MM.1S (cell line): ENCODE data around the gene ANTXRL.
"Not testable (repeated sequence)": the region's sequence is repeated elsewhere in the genome, so short reads cannot be mapped to it uniquely, and the experiment has no call there.

Experiments
- DNase-seq: peaks from one replicate; pipeline ENCODE4 v3.0.0-alpha.2; 2015
- H2AFZ ChIP-seq: fragments of 300-600 bp; sonication (generic); 2 replicates; pipeline ENCODE4 v1.6.0; 2016; ENCODE audit warnings: antibody characterized with exemption, low read length
- H3F3A ChIP-seq: fragments of 300-600 bp; sonication (generic); 2 replicates; pipeline ENCODE4 v1.6.1; 2016; ENCODE audit warnings: mild to moderate bottlenecking, antibody characterized with exemption, low read length, moderate library complexity, mixed read lengths; ENCODE audit not compliant: insufficient read depth
- H3K27ac ChIP-seq: fragments of 300-600 bp; sonication (generic); 2 replicates; pipeline ENCODE4 v1.5.1; 2016; ENCODE audit warnings: mild to moderate bottlenecking, low read length
- H3K27me3 ChIP-seq: fragments of 300-600 bp; sonication (generic); replicated peaks from 2 replicates; pipeline ENCODE4 v1.6.0; 2016; ENCODE audit warnings: low read length; ENCODE audit not compliant: insufficient read depth
- H3K36me3 ChIP-seq: fragments of 300-600 bp; sonication (generic); replicated peaks from 2 replicates; pipeline ENCODE4 v1.6.1; 2016; ENCODE audit warnings: mild to moderate bottlenecking, low read length, mixed read lengths; ENCODE audit not compliant: insufficient read depth
- H3K4me1 ChIP-seq: fragments of 300-600 bp; sonication (generic); 2 replicates; pipeline ENCODE4 v1.6.1; 2016; ENCODE audit warnings: low read length, mixed read lengths
- H3K4me2 ChIP-seq: fragments of 300-600 bp; sonication (generic); 2 replicates; pipeline ENCODE4 v1.6.0; 2016; ENCODE audit warnings: low read depth, low read length
- H3K4me3 ChIP-seq: fragments of 300-600 bp; sonication (generic); 2 replicates; pipeline ENCODE4 v1.5.1; 2016; ENCODE audit warnings: low read length, mixed read lengths
- H3K79me2 ChIP-seq: fragments of 300-600 bp; sonication (generic); 2 replicates; pipeline ENCODE4 v1.6.1; 2016; ENCODE audit warnings: mixed run types, low read length, mixed read lengths
- H3K9ac ChIP-seq: fragments of 300-600 bp; sonication (generic); 2 replicates; pipeline ENCODE4 v1.6.1; 2016; ENCODE audit warnings: low read length, mixed read lengths
- H3K9me2 ChIP-seq: fragments of 300-600 bp; sonication (generic); replicated peaks from 2 replicates; pipeline ENCODE4 v1.6.1; 2016; ENCODE audit warnings: mild to moderate bottlenecking, low read length, mixed read lengths; ENCODE audit not compliant: insufficient read depth
- H3K9me3 ChIP-seq: fragments of 300-600 bp; sonication (generic); replicated peaks from 2 replicates; pipeline ENCODE4 v1.6.1; 2016; ENCODE audit warnings: mild to moderate bottlenecking, low read length, mixed read lengths; ENCODE audit not compliant: insufficient read depth
- H4K20me1 ChIP-seq: fragments of 300-600 bp; sonication (generic); 2 replicates; pipeline ENCODE4 v1.6.1; 2016; ENCODE audit warnings: mild to moderate bottlenecking, low read length, moderate library complexity, mixed read lengths; ENCODE audit not compliant: insufficient read depth
- EZH2 ChIP-seq: fragments of 300-600 bp; sonication (generic); optimal IDR thresholded peaks from 2 replicates; pipeline ENCODE3; 2017; ENCODE audit warnings: low read depth, mild to moderate bottlenecking, antibody characterized with exemption, low read length, mixed read lengths
- EZH2phosphoT487 ChIP-seq: fragments of 300-600 bp; sonication (generic); IDR thresholded peaks from 2 replicates; pipeline ENCODE4 v1.6.1; 2018; ENCODE audit warnings: antibody characterized with exemption, low read length
- TF ChIP-seq, protein P1 (sequence below): fragments of 300-600 bp; sonication (generic); IDR thresholded peaks from 2 replicates; pipeline ENCODE4 v1.5.1; 2016; ENCODE audit warnings: antibody characterized with exemption, low read length, mixed read lengths

The ANTXRL gene

DNA sequence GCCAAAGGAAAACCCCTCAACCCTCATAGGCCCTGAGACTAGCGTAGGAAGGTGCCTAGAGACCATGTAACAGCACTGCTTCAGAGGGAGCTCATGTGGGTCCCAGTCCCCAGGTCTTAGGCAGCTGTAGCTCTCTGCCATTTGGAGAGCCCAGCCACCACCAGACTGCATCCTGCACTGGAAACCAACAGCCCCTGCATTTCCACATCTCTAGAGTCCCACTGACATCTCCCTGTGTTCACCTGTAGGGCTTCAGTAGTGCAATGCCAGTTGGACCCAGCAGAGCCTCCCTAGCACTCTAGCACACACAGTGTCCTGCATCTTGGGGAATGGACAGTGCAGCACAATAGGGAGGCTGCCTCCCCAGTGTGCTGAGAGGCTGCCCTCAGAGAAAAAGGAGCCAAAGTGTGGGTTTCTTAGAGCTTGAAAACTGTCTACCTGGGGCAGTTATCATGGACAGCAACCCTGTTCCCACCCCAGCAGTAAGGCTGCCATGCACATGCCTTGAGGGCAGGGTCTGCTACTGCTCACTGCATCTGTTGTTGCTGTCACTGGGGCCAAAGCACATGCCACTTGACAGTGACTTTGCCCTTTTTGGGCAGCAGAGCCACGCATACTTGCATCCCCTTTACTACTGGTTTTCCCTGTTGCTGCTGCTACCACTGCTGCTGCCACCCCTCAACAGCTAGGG is 46.7 kb upstream of the ANTXRL start:
- Histone ChIP-seq H3K27ac (no peak overlapping the region), H3K27me3 (no peaks in the 10 kb centered on the region), H4K20me1 (no peaks in the 10 kb centered on the region), H3K79me2 (no peaks in the 10 kb centered on the region), H3F3A (no peaks in the 10 kb centered on the region), H3K4me2 (no peak overlapping the region), H3K4me3 (no peak overlapping the region), H3K4me1 (no peaks in the 10 kb centered on the region), H2AFZ (no peak overlapping the region), H3K9me3 (no peaks in the 10 kb centered on the region), H3K9me2 (no peaks in the 10 kb centered on the region), H3K9ac (no peak overlapping the region), H3K36me3 (no peaks in the 10 kb centered on the region)
- DNase-seq, result no peak
- TF ChIP-seq, protein P1, sequence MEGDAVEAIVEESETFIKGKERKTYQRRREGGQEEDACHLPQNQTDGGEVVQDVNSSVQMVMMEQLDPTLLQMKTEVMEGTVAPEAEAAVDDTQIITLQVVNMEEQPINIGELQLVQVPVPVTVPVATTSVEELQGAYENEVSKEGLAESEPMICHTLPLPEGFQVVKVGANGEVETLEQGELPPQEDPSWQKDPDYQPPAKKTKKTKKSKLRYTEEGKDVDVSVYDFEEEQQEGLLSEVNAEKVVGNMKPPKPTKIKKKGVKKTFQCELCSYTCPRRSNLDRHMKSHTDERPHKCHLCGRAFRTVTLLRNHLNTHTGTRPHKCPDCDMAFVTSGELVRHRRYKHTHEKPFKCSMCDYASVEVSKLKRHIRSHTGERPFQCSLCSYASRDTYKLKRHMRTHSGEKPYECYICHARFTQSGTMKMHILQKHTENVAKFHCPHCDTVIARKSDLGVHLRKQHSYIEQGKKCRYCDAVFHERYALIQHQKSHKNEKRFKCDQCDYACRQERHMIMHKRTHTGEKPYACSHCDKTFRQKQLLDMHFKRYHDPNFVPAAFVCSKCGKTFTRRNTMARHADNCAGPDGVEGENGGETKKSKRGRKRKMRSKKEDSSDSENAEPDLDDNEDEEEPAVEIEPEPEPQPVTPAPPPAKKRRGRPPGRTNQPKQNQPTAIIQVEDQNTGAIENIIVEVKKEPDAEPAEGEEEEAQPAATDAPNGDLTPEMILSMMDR, result no peak
- TF ChIP-seq EZH2, result no peak
- no peak for TF ChIP-seq EZH2phosphoT487

DNA sequence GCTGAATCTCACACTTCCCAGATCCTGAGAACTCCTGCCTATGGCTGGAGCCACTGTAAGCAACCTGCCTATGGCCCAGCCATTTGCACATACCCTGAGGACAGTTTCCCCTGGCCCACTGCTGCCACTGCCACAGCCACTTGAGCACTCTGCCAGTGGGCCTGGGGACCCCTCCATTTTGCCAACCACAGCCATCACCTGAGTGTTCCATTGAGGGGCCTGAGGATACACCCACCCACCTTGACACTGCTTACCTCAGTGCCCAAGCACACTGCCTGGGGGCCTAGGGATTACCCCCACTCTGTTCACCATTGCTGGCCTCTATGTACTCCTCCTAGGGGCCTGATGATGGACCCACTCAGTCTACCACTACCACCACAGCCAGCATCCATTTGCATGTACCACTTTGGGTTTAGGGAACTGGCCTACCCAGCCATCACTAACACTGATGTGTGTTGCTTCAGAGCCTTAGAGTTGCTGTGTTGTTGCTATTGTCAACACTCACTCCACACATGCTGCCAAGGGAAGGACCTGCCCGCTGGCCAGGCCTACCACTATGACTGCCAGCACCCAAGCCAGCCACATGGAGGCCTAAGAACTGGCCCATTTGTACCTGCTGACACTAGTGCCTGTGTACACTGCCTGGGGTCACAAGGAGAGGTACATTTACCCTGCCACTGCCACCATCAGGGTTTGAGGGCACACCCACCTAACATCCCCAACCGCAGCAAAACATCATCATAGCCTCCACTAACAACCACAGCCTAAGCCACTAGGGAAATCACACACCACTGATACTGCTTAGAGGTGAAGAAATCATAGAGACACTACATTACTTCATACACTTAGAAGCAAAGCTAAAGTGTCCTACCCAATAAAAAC is 45.9 kb upstream of the ANTXRL start:
- no peaks in the 10 kb centered on the region for H4K20me1 ChIP-seq
- TF ChIP-seq EZH2 (no peak), EZH2phosphoT487 (no peak)
- TF ChIP-seq, protein P1, result no peak
- DNase-seq, result no peak
- H3K4me1 ChIP-seq, result no peaks in the 10 kb centered on the region
- no peak overlapping the region for H2AFZ ChIP-seq
- H3K9me2 ChIP-seq, result no peaks in the 10 kb centered on the region
- no peak overlapping the region for H3K27ac ChIP-seq
- H3K27me3 ChIP-seq, result no peaks in the 10 kb centered on the region
- H3K4me2 ChIP-seq, result no peak overlapping the region
- no peaks in the 10 kb centered on the region for H3K79me2 ChIP-seq
- no peaks in the 10 kb centered on the region for H3F3A ChIP-seq
- no peaks in the 10 kb centered on the region for H3K36me3 ChIP-seq
- no peak overlapping the region for H3K4me3 ChIP-seq
- no peak overlapping the region for H3K9ac ChIP-seq
- H3K9me3 ChIP-seq, result no peaks in the 10 kb centered on the region

DNA sequence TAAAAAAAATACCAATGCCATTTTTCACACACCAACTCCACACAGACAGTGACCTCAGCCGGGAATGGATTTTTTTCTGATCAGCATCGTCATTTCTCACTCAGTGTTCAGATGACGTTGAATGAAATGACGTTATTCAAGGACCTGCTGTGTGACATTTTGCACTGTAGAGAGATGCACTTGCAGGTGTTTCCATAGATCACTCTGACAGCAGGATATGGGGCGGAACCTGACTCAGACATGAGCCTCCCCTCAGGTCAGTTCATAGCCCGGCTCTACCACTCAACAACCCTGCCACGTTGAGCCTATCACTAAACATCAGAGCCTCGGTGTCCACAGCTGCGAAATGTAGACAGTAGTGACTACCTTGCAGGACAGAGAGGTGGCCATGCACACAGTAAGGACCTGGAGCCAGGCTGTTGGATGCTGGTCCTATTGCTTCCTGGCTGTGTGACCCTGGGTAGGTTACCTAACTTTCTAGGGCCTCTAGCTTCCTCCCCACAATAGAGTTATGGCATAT is 41.4 kb upstream of the ANTXRL start:
- TF ChIP-seq, protein P1, result no peak
- no peak for TF ChIP-seq EZH2phosphoT487
- no peak for TF ChIP-seq EZH2
- H2AFZ ChIP-seq, result no peak overlapping the region

DNA sequence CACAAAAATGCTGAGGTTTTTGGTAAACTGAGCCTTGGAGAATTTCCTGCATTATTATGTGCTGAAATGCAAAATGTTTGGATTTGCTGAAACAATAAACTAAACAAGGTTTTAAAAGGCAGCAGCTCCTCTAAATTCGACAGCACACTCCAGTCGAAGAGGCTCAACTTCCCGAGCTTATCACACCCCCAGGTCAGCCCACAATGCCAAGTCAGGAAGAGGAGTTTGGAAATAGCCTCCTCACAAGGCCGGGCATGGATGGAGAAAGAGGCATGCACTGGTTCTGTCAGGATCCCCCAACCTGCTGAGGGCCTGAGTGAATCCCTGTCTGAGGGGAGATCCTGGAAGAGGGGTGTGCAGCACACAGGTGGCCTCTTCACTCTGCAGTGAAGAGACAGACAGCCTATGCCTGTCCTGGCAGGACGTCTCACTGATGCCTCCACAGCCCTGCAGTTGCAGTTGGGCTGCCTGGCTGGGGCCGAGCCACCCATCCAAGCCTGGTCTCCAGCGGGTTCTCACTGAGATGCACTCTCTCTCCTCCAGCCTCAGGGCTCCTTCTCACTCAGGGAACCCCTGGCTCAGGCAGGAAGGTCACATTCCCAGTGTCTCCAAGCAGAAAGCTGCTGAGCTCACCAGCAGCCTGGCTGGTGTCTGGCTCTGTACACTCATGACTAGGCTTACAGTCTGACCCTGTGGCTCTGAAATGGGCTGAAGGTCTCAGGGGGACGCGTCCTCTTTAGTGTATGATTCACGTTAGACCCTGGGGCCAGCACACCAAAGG is 40.2 kb upstream of the ANTXRL start:
- not testable (repeated sequence) for H3F3A ChIP-seq, DNase-seq, H4K20me1 ChIP-seq, H3K36me3 ChIP-seq, H3K9me2 ChIP-seq, H3K9me3 ChIP-seq, H3K4me1 ChIP-seq, H3K4me3 ChIP-seq, H3K9ac ChIP-seq, H3K79me2 ChIP-seq, H3K4me2 ChIP-seq, H3K27ac ChIP-seq, H3K27me3 ChIP-seq, H2AFZ ChIP-seq

More for the DNA sequence above, 41.4 kb upstream of the ANTXRL start:
- H3K9ac ChIP-seq, result no peak overlapping the region
- no peaks in the 10 kb centered on the region for H3K4me1 ChIP-seq
- no peaks in the 10 kb centered on the region for H3K27me3 ChIP-seq
- H3K9me2 ChIP-seq, result no peaks in the 10 kb centered on the region
- no peaks in the 10 kb centered on the region for H4K20me1 ChIP-seq
- no peaks in the 10 kb centered on the region for H3F3A ChIP-seq
- no peak for DNase-seq
- H3K79me2 ChIP-seq, result no peaks in the 10 kb centered on the region
- H3K4me2 ChIP-seq, result no peak overlapping the region
- H3K27ac ChIP-seq, result no peak overlapping the region
- H3K36me3 ChIP-seq, result no peaks in the 10 kb centered on the region
- no peak overlapping the region for H3K4me3 ChIP-seq
- H3K9me3 ChIP-seq, result no peaks in the 10 kb centered on the region
